Heart right ventricle (tissue), 16 donors: ENCODE measurements around the gene SATB2. TPM values are rescaled to one million over a fixed set of nuclear protein-coding genes. Genes with fewer than 3 reads are reported as not detected.

ENCODE experiments used
- ATAC-seq, 8 donors: fragments of 200-7000 bp; cut with Tn5 transposase; one replicate each; pipeline ENCODE4 v1.9.1; 2020; ENCODE audit warnings: mild to moderate bottlenecking in 8 of 8, moderate library complexity in 8 of 8, moderate number of reproducible peaks in 1 of 8
- DNase-seq, 2 donors: peaks; one replicate each; pipeline ENCODE4 v3.0.0-alpha.2; 2020
- H3K27ac ChIP-seq, 10 donors: fragments of 200-600 bp; sonication (generic) in 2 of 10; one replicate each; pipeline versions ENCODE4 v1.5.0 to v1.8.0; 2020 to 2022; ENCODE audit warnings: mild to moderate bottlenecking in 3 of 10
- H3K27me3 ChIP-seq, 7 donors: fragments of 200-600 bp; one replicate each; pipeline ENCODE4 v1.8.0; 2021 to 2022; ENCODE audit warnings: mild to moderate bottlenecking in 2 of 7
- H3K36me3 ChIP-seq, 9 donors: fragments of 200-600 bp; sonication (generic) in 1 of 9; one replicate each; pipeline versions ENCODE4 v1.5.0 to v1.8.0; 2020 to 2022; ENCODE audit warnings: mild to moderate bottlenecking in 2 of 9
- H3K4me1 ChIP-seq, 9 donors: fragments of 200-600 bp; sonication (generic) in 1 of 9; one replicate each; pipeline versions ENCODE4 v1.5.0 to v1.8.0; 2020 to 2022; ENCODE audit warnings: mild to moderate bottlenecking in 4 of 9
- H3K4me3 ChIP-seq, 10 donors: fragments of 200-600 bp; sonication (generic) in 2 of 10; one replicate each; pipeline versions ENCODE4 v1.5.0 to v1.8.0; 2020 to 2022; ENCODE audit warnings: mild to moderate bottlenecking in 7 of 10, moderate library complexity in 2 of 10
- H3K9me3 ChIP-seq, 11 donors: fragments of 200-600 bp in 10 of 11; sonication (generic) in 2 of 11; one replicate each; pipeline versions ENCODE4 v1.5.0 to v1.8.0; 2013 to 2022; ENCODE audit warnings: mild to moderate bottlenecking in 2 of 11, control low read depth in 1 of 11, moderate library complexity in 1 of 11
- WGBS, 2 donors: extraction: QIAGEN DNeasy Blood & Tissue Kit; methylation state at CpG; one replicate each; pipeline ENCODE4 v1.1.7; 2013; ENCODE audit warnings: inconsistent platforms in 1 of 2; 5-methylcytosine and 5-hydroxymethylcytosine counted together
- intact Hi-C, 10 donors: fragments of 100-400 bp; cut with DNase I; formaldehyde crosslinking; loops; one replicate each; pipeline versions ENCODE4 v1.11.1 to v1.14.2; 2022
- polyA plus RNA-seq, 2 donors: library from polyadenylated mRNA; stranded (reverse); fragments of 200-250 nt; gene quantifications; one replicate each; pipeline ENCODE4 v1.2.3, GENCODE V29; 2013
- total RNA-seq, 10 donors: library from RNA; stranded (reverse); fragmentation: NEBNext Ultra II Directional in 3 of 10; extraction: Animal tissue kit (Norgen Biotek cat#: 25700) in 3 of 10; gene quantifications; one replicate each; pipeline versions ENCODE4 v1.2.1 to v1.2.4, GENCODE V29; 2021 to 2023
- TF ChIP-seq, protein P1 (sequence below), 9 donors: fragments of 200-600 bp; sonication (generic) in 2 of 9; IDR thresholded peaks; one replicate each; pipeline versions ENCODE4 v1.5.0 to v1.8.0; 2021 to 2022; ENCODE audit warnings: antibody characterized with exemption in 9 of 9, mild to moderate bottlenecking in 5 of 9, moderate library complexity in 1 of 9
- donor health status: Arrhythmogenic right ventricular cardiomyopathy.
- donor health status: ischemic (EF 13 %, LVEDD 7.1; RV severe dilation, severe dysfunction).
- donor health status: healthy with polysubstance abuse.
- donor health status: DM: no; HTN: yes; CAD: no.
- donor health status: DM: no; HTN: no; CAD: no.
- donor health status: ischemic (EF 25% LVEDD 6.9; RV normal size, moderate dysfunction).
- donor health status: ischemic (EF 25% LVEDD 5.7; RV mildly dilated, moderate dysfunction).
- donor health status: healthy.
- donor health status: DM: yes; HTN: yes; CAD: no.
- donor health status: Ischemic cardiomyopathy.
- donor health status: ischemic (EF 35%, LVEDD 5.7; RV mildly dilated, moderate dysfunction).
- donor health status: nonischemic (EF 11% LVEDD 7.7; RV severe dilation, severe dysfunction).
- donor health status: DM: yes; HTN: yes; CAD: no.
- donor health status: PGD.
- donor health status: ischemic (EF 29% LVEDD 5.4; RV normal size, mild dysfunction).
- donor health status: nonischemic (EF 23%, LVEDD 6.1; RV moderate dilation, normal function).

SATB2 gene
- total and polyA plus RNA-seq, 12 donors, result 0.29 to 2.3 (median 0.70) TPM

GRCh38 chr2:199259671-199260070, 198.1 kb downstream of the SATB2 start:
- DNase-seq, result no peak
- Histone ChIP-seq H3K4me1 (no peaks in the 10 kb centered on the region), H3K36me3 (no peaks in the 10 kb centered on the region), H3K9me3 (peaks cover 0 to 36% (median 22%) of the 10 kb centered on the region in 11 donors), H3K27me3 (no peaks in the 10 kb centered on the region), H3K4me3 (no peak overlapping the region), H3K27ac (no peak overlapping the region)
- WGBS, 2 donors, result 47 to 92% methylated on average over 2 of the region's 2 CpGs
- ATAC-seq, result no peak
- intact Hi-C loops, result no loop called here
- TF ChIP-seq, protein P1, sequence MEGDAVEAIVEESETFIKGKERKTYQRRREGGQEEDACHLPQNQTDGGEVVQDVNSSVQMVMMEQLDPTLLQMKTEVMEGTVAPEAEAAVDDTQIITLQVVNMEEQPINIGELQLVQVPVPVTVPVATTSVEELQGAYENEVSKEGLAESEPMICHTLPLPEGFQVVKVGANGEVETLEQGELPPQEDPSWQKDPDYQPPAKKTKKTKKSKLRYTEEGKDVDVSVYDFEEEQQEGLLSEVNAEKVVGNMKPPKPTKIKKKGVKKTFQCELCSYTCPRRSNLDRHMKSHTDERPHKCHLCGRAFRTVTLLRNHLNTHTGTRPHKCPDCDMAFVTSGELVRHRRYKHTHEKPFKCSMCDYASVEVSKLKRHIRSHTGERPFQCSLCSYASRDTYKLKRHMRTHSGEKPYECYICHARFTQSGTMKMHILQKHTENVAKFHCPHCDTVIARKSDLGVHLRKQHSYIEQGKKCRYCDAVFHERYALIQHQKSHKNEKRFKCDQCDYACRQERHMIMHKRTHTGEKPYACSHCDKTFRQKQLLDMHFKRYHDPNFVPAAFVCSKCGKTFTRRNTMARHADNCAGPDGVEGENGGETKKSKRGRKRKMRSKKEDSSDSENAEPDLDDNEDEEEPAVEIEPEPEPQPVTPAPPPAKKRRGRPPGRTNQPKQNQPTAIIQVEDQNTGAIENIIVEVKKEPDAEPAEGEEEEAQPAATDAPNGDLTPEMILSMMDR (IDR thresholded peaks at IDR 0.05), result no peak

- no peaks in the 10 kb centered on the region for H3K27me3 ChIP-seq
- H3K4me1 ChIP-seq, result no peaks in the 10 kb centered on the region
- H3K36me3 ChIP-seq, result no peaks in the 10 kb centered on the region
- no peak for ATAC-seq
- peaks cover 0 to 26% (median 14%) of the 10 kb centered on the region in 11 donors for H3K9me3 ChIP-seq
- DNase-seq, result no peak
- no peak overlapping the region for H3K4me3 ChIP-seq
- intact Hi-C loops, result no loop called here
- H3K27ac ChIP-seq, result no peak overlapping the region
- TF ChIP-seq, protein P1 (IDR thresholded peaks at IDR 0.05), result no peak
Observed at GRCh38 chr2:199258291-199258690, 199.4 kb downstream of the SATB2 start.

DNA sequence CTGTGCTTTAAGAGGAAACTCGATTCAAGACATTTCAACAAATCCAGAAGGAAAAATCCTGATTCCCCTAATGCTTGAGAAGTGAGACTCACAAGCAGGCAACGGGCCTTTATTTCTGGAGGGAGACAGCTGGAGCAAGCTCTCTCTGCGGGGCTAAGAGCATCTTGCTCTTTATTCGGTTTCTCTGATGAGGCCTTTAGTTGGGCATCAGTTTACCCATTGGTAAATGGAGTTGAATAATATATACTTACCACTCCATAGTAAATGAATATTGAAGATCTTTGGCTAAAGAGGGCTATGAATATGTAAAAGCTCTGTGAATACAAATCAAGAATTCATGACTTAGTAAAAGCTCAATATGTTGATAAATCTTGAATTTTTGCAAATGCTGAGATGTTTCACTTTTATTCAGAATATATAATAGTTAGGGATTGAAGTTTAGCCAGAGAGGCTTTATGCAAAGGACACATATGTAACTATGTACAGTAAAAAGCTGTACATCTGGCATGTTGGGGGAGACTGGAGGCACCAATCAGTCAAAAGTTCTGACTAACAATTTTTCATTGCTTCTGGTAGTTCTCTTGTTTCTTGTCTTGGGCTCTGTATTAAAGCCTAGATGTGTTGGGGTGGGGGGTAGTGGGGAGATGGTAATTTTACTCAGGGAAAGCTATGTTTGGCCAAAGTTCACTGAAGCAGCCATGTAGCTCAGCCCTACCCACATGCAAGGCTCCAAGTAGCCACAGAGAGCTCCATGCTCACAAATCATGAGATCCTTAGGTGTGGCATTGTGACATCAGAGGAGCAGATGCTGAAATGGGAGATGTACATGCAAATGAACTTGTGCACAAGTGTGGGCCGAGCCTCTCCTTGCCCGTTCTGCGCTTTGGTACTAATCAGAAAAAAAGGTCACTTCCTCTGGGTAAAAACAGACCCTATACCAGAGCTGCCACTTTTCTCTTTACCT, 200.2 kb downstream of the SATB2 start:
- 75 to 76% methylated on average over 7 of the region's 7 CpGs for WGBS, 2 donors
- no peak overlapping the region for H3K4me3 ChIP-seq
- peaks cover 0 to 18% (median 7%) of the 10 kb centered on the region in 11 donors for H3K9me3 ChIP-seq
- no peaks in the 10 kb centered on the region for H3K27me3 ChIP-seq
- no peaks in the 10 kb centered on the region for H3K36me3 ChIP-seq
- DNase-seq (no peak), ATAC-seq (no peak)
- TF ChIP-seq, protein P1 (IDR thresholded peaks at IDR 0.05), result no peak
- no peak overlapping the region for H3K27ac ChIP-seq
- no peaks in the 10 kb centered on the region for H3K4me1 ChIP-seq
- intact Hi-C loops, result no loop called here

DNA sequence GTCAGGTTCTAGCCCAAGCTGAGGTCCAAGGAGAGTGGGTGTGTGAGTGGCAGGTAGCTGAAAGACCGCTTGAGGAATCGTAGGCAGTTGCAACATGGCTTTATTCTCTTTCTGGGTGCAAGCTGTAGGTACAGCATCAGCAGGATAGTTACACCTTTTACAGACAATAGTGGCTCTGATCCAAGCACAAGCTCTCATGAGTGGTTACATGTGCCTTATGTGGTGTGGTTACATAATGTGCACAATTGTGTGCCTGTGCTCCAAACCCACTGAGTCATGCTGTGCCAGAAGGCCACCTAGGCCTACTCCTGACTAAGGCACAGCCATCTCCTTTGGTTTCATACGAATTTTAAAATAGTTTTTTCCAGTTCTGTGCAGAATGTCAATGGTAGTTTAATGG, 227.6 kb downstream of the SATB2 start:
- Histone ChIP-seq H3K4me1 (no peaks in the 10 kb centered on the region), H3K9me3 (peaks cover 0 to 25% (median 0%) of the 10 kb centered on the region in 11 donors), H3K36me3 (no peaks in the 10 kb centered on the region), H3K27ac (no peak overlapping the region), H3K4me3 (no peak overlapping the region), H3K27me3 (no peaks in the 10 kb centered on the region)
- WGBS, 2 donors, result 67 to 75% methylated on average over 3 of the region's 3 CpGs
- TF ChIP-seq, protein P1 (IDR thresholded peaks at IDR 0.05), result no peak
- no peak for DNase-seq
- intact Hi-C loops, result no loop called here
- no peak for ATAC-seq
